Activated CD4-positive, alpha-beta T cell treated with anti-CD3 and anti-CD28 coated beads, Interleukin-2, amount 10 ng/mL, durations not matched to agents 7 days and 5 days (primary cell): ENCODE measurements around the gene GPR83. TPM values are rescaled to one million over a fixed set of nuclear protein-coding genes. Genes with fewer than 3 reads are reported as not detected.

Experiments used
- CTCF ChIA-PET: fragments of 350-600 bp; sonication (Branson Sonifier 250); formaldehyde crosslinking; loops from one replicate; lab custom pipeline; 2021; ENCODE audit warnings: antibody characterized with exemption; lab: Charles Lee
- POLR2A ChIA-PET: fragments of 350-600 bp; sonication (Branson Sonifier 250); formaldehyde crosslinking; loops from one replicate; lab custom pipeline; 2021; ENCODE audit warnings: antibody characterized with exemption; lab: Charles Lee
- DNase-seq: peaks from one replicate; pipeline ENCODE4 v3.0.0-alpha.2; 2020
- H3K27ac Mint-ChIP-seq: one replicate; pipeline ENCODE4 v1.8.0; 2021; ENCODE audit warnings: mild to moderate bottlenecking, moderate library complexity, mixed read lengths
- H3K27me3 Mint-ChIP-seq: one replicate; pipeline ENCODE4 v1.8.0; 2021; ENCODE audit warnings: mixed read lengths
- H3K36me3 Mint-ChIP-seq: one replicate; pipeline ENCODE4 v1.8.0; 2021; ENCODE audit warnings: low read depth, mixed read lengths
- H3K4me1 Mint-ChIP-seq: one replicate; pipeline ENCODE4 v1.8.0; 2021; ENCODE audit warnings: mixed read lengths
- H3K4me3 Mint-ChIP-seq: one replicate; pipeline ENCODE4 v1.8.0; 2021; ENCODE audit warnings: mild to moderate bottlenecking, moderate library complexity, mixed read lengths
- H3K9me3 Mint-ChIP-seq: one replicate; pipeline ENCODE4 v1.8.0; 2021; ENCODE audit warnings: mixed read lengths
- total RNA-seq, 2 experiments: library from RNA; stranded (reverse); gene quantifications; one replicate each; pipeline ENCODE4 v1.2.3, GENCODE V29; 2021

GPR83 gene
- total RNA-seq, 2 experiments from 2014 or later, result 0.05 to 0.06 TPM

DNA sequence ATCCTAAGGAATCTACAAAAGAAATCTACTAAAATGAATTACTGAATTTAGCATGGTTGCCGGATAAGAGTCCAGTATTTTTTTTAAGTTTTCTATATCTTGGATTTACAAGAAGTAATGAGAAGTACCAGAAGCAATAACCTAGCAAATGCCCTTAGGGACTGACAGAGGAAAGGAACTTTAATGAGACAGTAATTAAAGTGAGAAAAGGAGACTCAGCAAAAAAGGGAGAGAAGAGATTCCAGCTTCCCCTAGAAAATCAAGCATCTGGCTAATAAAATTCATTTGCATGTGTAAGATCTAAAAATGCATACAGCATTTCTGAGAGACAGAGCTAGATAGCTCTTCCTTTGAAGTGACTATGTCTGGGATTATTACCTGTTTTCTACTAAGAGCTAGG is 57.7 kb downstream of the GPR83 start:
- Mint-ChIP-seq H3K4me1 (no peaks in the 10 kb centered on the region), H3K27ac (no peak overlapping the region), H3K27me3 (peaks cover 2% of the 10 kb centered on the region), H3K36me3 (no peaks in the 10 kb centered on the region), H3K9me3 (no peaks in the 10 kb centered on the region), H3K4me3 (no peak overlapping the region)
- ChIA-PET POLR2A (interaction anchor here (0.6 kb wide), 1 partner anchor 26 kb away, joined by 3 read pairs; no protein-coding TSS in a partner anchor), CTCF (no interaction called here)
- no peak for DNase-seq

DNA sequence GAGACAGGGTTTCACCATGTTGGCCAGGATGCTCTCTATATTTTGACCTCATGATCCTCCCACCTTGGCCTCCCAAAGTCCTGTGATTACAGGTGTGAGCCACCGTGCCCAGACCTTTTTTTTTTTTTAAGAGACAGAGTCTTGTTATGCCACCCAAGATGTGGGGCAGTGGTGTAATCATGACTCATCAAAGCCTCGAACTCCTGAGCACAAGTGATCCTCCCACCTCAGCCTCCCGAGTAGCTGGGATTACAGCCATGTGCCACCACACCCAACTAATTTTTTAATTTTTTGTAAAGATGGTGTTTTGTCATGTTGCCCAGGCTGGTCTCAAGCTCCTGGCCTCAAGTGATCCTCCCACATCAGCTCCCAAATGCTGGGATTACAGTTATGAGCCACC is 59.0 kb downstream of the GPR83 start:
- CTCF ChIA-PET, result no interaction called here

GRCh38 chr11:94338651-94339050 is 62.6 kb downstream of the GPR83 start:
- Mint-ChIP-seq H3K27ac (no peak overlapping the region), H3K4me3 (no peak overlapping the region), H3K4me1 (no peaks in the 10 kb centered on the region), H3K36me3 (no peaks in the 10 kb centered on the region), H3K9me3 (no peaks in the 10 kb centered on the region), H3K27me3 (peaks cover 4% of the 10 kb centered on the region)
- no peak for DNase-seq
- ChIA-PET CTCF (no interaction called here), POLR2A (interaction anchor here (0.6 kb wide), 1 partner anchor 69 kb away, joined by 3 read pairs; no protein-coding TSS in a partner anchor)

More for the DNA sequence above, 59.0 kb downstream of the GPR83 start:
- Mint-ChIP-seq H3K4me3 (no peak overlapping the region), H3K4me1 (no peaks in the 10 kb centered on the region), H3K9me3 (no peaks in the 10 kb centered on the region), H3K27ac (no peak overlapping the region), H3K27me3 (peaks cover 2% of the 10 kb centered on the region), H3K36me3 (no peaks in the 10 kb centered on the region)
- POLR2A ChIA-PET, result no interaction called here
- DNase-seq, result no peak

DNA sequence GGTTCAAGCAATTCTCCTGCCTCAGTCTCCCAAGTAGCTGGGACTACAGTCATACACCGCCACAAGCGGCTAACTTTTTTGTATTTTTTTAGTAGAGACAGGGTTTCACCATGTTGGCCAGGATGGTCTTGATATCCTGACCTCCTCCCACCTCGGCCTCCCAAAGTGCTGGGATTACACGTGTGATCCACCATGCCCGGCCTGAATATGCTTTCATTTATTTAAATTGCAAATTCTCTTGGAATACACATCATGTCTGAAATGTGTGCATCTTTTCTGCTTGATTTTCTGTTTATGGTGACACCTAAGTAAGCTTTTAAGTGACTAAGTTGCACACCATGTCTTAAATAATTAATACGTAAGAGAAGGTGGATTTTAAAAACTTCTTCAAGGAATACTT is 65.2 kb downstream of the GPR83 start:
- Mint-ChIP-seq H3K4me1 (no peaks in the 10 kb centered on the region), H3K27ac (no peak overlapping the region), H3K4me3 (no peak overlapping the region), H3K27me3 (peaks cover 4% of the 10 kb centered on the region), H3K36me3 (no peaks in the 10 kb centered on the region), H3K9me3 (no peaks in the 10 kb centered on the region)
- ChIA-PET POLR2A (no interaction called here), CTCF (no interaction called here)
- DNase-seq, result no peak

DNA sequence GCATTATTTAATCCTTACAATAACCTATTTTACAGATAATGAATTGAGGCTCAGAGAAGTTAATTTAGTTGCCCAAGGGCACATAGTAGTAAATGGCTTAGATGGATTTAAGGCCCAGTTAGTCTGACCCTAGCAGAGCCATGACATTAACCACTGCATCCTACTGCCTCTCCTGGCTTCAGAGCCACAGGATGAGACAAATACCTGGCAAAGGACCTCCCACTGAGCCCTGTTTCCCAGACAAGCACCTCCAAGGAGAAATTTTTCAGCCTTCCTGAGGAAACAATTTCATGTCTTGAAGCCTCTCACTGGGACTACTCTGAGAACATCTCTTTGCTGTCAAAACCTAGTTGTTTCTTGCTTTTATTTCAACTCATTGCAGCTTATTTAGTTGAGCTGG is 68.4 kb downstream of the GPR83 start:
- ChIA-PET POLR2A (no interaction called here), CTCF (no interaction called here)
- Mint-ChIP-seq H3K4me3 (no peak overlapping the region), H3K27me3 (peaks cover 4% of the 10 kb centered on the region), H3K9me3 (no peaks in the 10 kb centered on the region), H3K4me1 (no peaks in the 10 kb centered on the region), H3K36me3 (no peaks in the 10 kb centered on the region), H3K27ac (no peak overlapping the region)
- no peak for DNase-seq

- Mint-ChIP-seq H3K27ac (no peak overlapping the region), H3K36me3 (no peaks in the 10 kb centered on the region), H3K4me1 (no peaks in the 10 kb centered on the region), H3K9me3 (no peaks in the 10 kb centered on the region), H3K27me3 (no peaks in the 10 kb centered on the region), H3K4me3 (no peak overlapping the region)
- ChIA-PET CTCF (interaction anchor here (0.5 kb wide), 1 partner anchor 17 kb away, joined by 3 read pairs; no protein-coding TSS in a partner anchor), POLR2A (no interaction called here)
- DNase-seq, result no peak
Observed at GRCh38 chr11:94330789-94331188, 70.4 kb downstream of the GPR83 start.

- POLR2A ChIA-PET, result no interaction called here
- Mint-ChIP-seq H3K4me3 (no peak overlapping the region), H3K9me3 (no peaks in the 10 kb centered on the region), H3K27ac (no peak overlapping the region), H3K36me3 (no peaks in the 10 kb centered on the region), H3K27me3 (peaks cover under 1% of the 10 kb centered on the region), H3K4me1 (no peaks in the 10 kb centered on the region)
- CTCF ChIA-PET, result no interaction called here
- no peak for DNase-seq
Observed at GRCh38 chr11:94329501-94329900, 71.7 kb downstream of the GPR83 start.

DNA sequence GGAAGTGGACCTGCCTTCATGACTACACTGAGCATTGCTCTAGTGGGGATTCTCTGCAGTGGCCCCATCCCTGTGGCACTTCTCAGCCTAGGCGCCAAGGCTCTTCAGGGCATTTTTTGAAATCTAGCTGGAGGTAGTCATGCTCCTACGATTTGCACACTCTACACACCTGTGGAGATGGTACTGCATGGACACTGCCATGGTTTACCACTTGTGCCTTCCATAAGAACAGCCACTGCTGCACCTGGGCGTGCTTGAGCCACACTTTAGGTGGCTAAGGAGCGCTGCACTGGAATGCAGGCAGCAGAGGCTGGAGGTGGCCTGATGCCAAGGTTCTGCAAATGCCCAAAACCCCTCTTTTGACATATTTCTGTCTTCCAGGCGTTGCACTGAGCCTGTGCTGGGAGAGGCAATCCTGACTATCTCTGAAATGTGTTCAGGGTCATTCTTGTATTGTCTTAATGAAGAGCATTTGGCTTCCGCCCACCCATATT is 72.6 kb downstream of the GPR83 start:
- no peaks in the 10 kb centered on the region for H3K4me1 Mint-ChIP-seq
- ChIA-PET POLR2A (no interaction called here), CTCF (interaction anchor here (0.5 kb wide), 1 partner anchor 72 kb away, joined by 3 read pairs; no protein-coding TSS in a partner anchor)
- peaks cover 2% of the 10 kb centered on the region for H3K27me3 Mint-ChIP-seq
- no peaks in the 10 kb centered on the region for H3K36me3 Mint-ChIP-seq
- DNase-seq, result no peak
- H3K4me3 Mint-ChIP-seq, result no peak overlapping the region
- H3K27ac Mint-ChIP-seq, result no peak overlapping the region
- no peaks in the 10 kb centered on the region for H3K9me3 Mint-ChIP-seq

Other genes starting within 250 kb of the GPR83 start
- not detected for gene IZUMO1R, start 96.8 kb downstream of the GPR83 start, total RNA-seq
- 10 to 100 TPM; 38.4 to 44.2 TPM for gene MRE11, start 92.4 kb upstream of the GPR83 start, total RNA-seq
- 10 to 100 TPM; 30.3 to 36.8 TPM for gene ANKRD49, start 92.6 kb upstream of the GPR83 start, total RNA-seq
- not detected for gene C11orf97, start 111.0 kb upstream of the GPR83 start, total RNA-seq
- 1 to 10 TPM; 7.1 to 7.8 TPM for gene FUT4, start 142.5 kb upstream of the GPR83 start, total RNA-seq
- under 1 TPM; 0.55 to 0.65 TPM for gene PIWIL4, start 165.9 kb upstream of the GPR83 start, total RNA-seq